ENCODE data around the gene CLIP4.

DNA sequence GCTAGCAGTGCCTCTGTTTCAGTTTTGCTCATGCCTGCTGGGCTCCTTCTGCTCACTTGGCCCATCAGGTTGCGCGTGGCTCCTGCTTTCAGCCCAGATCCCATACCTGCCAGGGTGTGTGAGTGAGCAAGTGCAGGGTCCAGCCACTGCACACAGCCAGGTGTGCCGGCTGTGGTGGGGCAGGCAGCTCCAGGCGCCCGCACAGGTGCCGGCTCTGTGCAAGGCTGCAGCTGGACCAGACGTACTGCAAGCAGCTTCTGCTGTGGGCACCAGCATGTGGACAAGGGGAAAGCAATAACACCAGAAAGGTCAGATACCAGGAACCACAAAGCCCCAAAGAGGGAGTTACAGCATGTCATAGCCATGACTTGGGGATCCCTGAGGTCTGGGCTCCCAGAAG is 35.3 kb upstream of the CLIP4 start:
- TF ChIP-seq CTCF (IDR thresholded peaks at IDR 0.05): no peak
- TF ChIP-seq POLR2A (IDR thresholded peaks at IDR 0.05): no peak

All from heart left ventricle (tissue), 13 donors.